HG03159 (cell line): Measurements from ENCODE around the gene HBP1.
"Not testable (repeated sequence)": the region's sequence is repeated elsewhere in the genome, so short reads cannot be mapped to it uniquely, and the experiment has no call there.

ENCODE experiments used
- ATAC-seq: cut with Tn5 transposase; IDR thresholded peaks from one replicate; pipeline ENCODE4 v1.9.1; 2021; ENCODE audit warnings: mild to moderate bottlenecking, moderate library complexity; ENCODE audit not compliant: unreplicated experiment

HBP1 gene

GRCh38 chr7:107219563-107220244 is 50.9 kb downstream of the HBP1 start:
- no peak for ATAC-seq

GRCh38 chr7:107220356-107220755 is 51.6 kb downstream of the HBP1 start:
- no peak for ATAC-seq

GRCh38 chr7:107220806-107221205 is 52.0 kb downstream of the HBP1 start:
- ATAC-seq, result not testable (repeated sequence)

GRCh38 chr7:107224374-107225223 is 55.8 kb downstream of the HBP1 start:
- ATAC-seq, result no peak

GRCh38 chr7:107228291-107228690 is 59.5 kb downstream of the HBP1 start:
- ATAC-seq, result no peak

- ATAC-seq, result no peak
These were observed 61.5 kb downstream of the HBP1 start for GRCh38 chr7:107230334-107230733.

DNA sequence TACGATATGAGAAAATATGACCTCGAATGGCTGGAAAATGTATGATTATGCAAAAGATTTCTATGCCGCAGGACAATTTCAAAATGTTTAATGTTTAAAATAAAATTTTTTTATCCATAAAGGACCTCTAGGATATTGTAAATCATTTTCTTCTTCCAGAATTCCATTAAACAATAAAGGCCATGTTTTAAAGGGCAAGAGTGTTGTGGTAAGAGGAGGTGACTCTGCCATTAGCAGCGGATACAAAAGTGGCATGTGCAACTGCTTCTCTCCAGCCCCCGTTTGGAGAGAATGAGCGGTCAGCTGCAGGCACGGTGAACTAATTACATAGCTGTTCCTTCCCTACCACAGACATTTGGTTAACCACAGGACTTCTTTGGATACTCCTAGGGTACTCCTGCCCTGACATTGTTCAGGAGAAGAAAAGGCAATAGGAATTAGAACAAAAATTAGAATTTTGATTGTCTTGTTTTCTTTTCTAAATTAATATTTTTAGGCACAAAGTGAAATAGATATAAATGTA is 63.8 kb downstream of the HBP1 start:
- ATAC-seq, result no peak

GRCh38 chr7:107233174-107233573 is 64.4 kb downstream of the HBP1 start:
- no peak for ATAC-seq

DNA sequence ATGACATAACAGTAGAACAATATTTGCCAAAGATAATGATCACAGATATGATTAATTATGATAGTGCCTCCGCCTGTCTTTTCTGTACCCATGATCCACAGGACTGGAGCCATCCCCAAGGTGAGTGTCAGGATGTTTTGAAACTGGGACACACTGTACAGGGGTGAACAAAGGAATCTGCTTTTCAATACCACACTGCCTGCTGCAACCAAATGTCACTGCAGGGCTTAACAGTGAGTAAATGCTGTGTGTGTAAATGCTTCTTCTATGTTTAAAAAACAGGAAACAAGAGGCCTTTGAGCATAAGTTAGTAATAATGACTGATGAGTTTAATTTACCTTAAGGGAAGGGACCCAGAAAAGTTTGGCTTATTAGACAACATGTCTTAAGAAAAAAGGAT is 65.2 kb downstream of the HBP1 start:
- ATAC-seq, result no peak

- no peak for ATAC-seq
These were observed 65.6 kb downstream of the HBP1 start for GRCh38 chr7:107234436-107234835.

DNA sequence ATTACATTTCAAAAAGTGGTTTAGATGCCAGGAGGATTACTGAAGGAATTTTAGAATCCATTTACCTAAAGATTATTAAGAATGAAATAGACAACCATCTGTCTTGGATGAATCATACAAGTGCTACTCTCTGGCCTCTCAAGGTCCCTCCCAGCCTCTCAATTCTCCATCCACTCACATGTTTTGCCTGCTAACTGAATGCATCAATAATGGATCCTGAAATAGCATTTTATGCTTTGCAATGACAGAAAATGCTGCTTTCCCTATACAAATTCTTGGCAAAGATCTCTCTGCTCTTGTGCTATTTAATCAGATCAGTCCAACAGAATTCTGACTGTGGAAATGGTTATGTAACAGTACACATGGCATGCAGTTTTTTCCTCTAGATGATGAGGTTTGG is 68.1 kb downstream of the HBP1 start:
- ATAC-seq, result no peak

DNA sequence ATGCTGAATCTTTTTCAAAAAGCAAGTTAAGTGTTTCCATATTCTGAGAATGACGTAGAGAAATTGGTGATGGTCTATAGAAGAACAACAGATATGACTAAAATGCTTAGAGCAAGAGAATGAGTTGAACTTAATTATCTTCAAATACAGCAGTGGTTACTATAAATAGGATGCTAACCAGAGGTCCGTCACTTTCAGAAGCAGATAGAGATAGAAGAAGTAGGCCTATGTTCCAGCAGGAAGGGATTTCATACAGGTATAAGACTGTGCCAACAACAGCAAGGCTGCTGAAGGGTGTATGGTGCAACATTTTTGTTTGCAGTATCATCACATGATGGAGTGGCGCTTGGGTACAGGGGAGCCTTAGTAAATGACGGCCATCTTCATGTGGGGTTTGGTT is 68.6 kb downstream of the HBP1 start:
- ATAC-seq, result no peak

DNA sequence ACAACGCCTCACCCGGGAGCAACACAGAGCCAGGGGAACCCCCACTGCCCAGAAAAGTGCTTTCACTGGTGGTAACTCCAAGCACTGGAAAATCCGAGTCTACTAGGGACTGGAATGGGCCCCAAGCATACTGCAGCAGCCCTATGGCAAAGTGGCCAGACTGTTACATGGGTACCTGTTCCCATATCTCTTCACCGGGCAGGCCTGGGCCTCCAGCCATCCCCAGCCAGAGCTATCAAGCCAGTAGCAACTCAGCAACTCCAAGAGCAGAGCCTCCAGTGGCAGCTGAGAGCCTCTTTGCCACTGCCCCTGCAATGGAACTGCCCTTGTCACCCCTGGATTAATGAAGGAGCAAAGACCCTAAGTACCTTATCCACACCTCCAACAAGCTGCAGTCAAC is 73.5 kb downstream of the HBP1 start:
- ATAC-seq, result no peak

- ATAC-seq, result no peak
These were observed 75.8 kb downstream of the HBP1 start for GRCh38 chr7:107244613-107245012.

DNA sequence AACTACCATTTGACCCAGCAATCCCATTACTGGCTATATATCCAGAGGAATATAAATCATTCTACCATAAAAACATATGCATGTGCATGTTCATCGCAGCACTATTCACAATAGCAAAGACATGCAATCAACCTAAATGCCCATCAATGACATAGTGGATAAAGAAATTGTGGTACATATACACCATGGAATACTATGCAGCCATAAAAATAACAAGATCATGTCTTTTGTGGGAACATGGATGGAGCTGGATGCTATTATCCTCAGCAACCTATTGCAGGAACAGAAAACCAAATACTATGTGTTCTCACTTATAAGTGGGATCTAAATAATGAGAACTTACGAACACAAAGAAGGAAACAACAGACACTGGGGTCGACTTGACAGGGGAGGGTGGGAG is 78.0 kb downstream of the HBP1 start:
- not testable (repeated sequence) for ATAC-seq

GRCh38 chr7:107248551-107249316 is 79.9 kb downstream of the HBP1 start:
- no peak for ATAC-seq

- ATAC-seq, result no peak
These were observed 83.2 kb downstream of the HBP1 start for GRCh38 chr7:107251963-107252362.
